Lower leg skin (tissue), 4 donors: ENCODE results near the gene KRT78. TPM values are rescaled to one million over a fixed set of nuclear protein-coding genes. Genes with fewer than 3 reads are reported as not detected.

Experiments
- DNase-seq, 2 donors: peaks; one replicate each; pipeline ENCODE4 v3.0.0-alpha.2; 2019; ENCODE audit warnings: low spot score in 2 of 2
- H3K4me3 ChIP-seq: fragments of 200-600 bp; sonication (generic); 2 replicates; pipeline ENCODE4 v1.5.1; 2017; ENCODE audit warnings: mild to moderate bottlenecking, low read depth; ENCODE audit not compliant: poor library complexity, severe bottlenecking
- POLR2A ChIP-seq, 2 donors: fragments of 450-650 bp; IDR thresholded peaks; one replicate each; pipeline ENCODE4 v1.6.1; 2016 to 2017; ENCODE audit warnings: antibody characterized with exemption in 2 of 2, mild to moderate bottlenecking in 1 of 2, moderate library complexity in 1 of 2
- WGBS, 2 donors: methylation state at CpG; one replicate each; pipeline ENCODE4 v1.1.5; 2018; 5-methylcytosine and 5-hydroxymethylcytosine counted together
- intact Hi-C: fragments of 100-400 bp; cut with DNase I; formaldehyde crosslinking; loops from one replicate; pipeline ENCODE4 v1.15.0; 2023; ENCODE audit warnings: low total_unique reads
- total RNA-seq, 4 donors: library from RNA; depleted of rRNA; stranded (reverse); fragments of >200 nt; gene quantifications; one replicate each; pipeline ENCODE4 v1.1.0, GENCODE V29; 2016
- TF ChIP-seq, protein P1 (sequence below), 3 donors: fragments of 450-650 bp; IDR thresholded peaks; one replicate each; pipeline ENCODE4 v1.5.1; 2016; ENCODE audit warnings: antibody characterized with exemption in 3 of 3, mild to moderate bottlenecking in 3 of 3, moderate library complexity in 2 of 3

KRT78 gene
- total RNA-seq, 4 donors from 2014 or later: 114 to 250 (median 183) TPM

DNA sequence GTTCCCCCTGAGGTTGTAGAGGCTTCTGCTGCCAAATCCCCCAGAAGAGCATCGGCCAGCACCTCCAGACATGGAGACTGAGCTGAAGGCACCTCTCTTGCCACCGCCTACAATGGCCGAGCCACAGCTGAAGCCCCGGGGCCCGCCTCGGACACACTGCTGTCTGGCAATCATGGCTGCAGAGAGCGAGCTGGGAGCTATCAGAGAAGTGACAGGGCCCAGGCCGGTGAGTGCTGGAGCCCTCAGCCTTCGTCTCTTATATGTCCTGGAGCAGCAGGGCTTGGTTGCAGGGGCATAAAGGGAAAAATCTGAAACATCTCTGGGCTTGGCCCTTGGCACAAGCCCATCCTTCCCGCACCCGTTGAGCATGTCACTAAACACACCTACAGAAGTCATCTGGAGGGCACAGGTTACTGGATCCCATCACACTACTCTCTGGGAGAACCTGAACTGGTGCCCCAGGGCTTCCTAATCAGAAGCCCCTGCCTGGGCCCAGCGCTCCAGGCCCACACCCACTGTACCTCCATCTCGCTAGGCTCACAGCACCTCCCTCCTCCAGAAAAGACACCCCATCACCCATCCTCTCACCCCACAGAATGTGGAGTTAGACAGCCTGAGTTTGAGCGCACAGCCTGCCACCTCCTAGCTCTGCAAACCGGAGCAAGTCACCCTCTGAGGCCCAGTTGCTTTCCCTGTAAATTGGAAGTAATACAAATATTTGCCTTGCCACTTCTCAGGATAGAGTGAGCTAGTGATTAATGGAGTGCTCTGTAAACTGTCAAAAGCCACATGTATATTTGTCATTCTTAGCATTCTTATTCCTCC is 34.7 kb downstream of the KRT78 start, which contains the start of gene KRT4:
Gene KRT4 (minus strand): TSS at position 232 of the 825 bp plus-strand sequence. CDS start 58 bp downstream, at position 174.
- WGBS, 2 donors: 74 to 82% methylated on average over 14 to 15 of the region's 15 CpGs
- TF ChIP-seq POLR2A (IDR thresholded peaks at IDR 0.05): no peak
- TF ChIP-seq, protein P1, sequence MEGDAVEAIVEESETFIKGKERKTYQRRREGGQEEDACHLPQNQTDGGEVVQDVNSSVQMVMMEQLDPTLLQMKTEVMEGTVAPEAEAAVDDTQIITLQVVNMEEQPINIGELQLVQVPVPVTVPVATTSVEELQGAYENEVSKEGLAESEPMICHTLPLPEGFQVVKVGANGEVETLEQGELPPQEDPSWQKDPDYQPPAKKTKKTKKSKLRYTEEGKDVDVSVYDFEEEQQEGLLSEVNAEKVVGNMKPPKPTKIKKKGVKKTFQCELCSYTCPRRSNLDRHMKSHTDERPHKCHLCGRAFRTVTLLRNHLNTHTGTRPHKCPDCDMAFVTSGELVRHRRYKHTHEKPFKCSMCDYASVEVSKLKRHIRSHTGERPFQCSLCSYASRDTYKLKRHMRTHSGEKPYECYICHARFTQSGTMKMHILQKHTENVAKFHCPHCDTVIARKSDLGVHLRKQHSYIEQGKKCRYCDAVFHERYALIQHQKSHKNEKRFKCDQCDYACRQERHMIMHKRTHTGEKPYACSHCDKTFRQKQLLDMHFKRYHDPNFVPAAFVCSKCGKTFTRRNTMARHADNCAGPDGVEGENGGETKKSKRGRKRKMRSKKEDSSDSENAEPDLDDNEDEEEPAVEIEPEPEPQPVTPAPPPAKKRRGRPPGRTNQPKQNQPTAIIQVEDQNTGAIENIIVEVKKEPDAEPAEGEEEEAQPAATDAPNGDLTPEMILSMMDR (IDR thresholded peaks at IDR 0.05): no peak
- no peak for DNase-seq
- no peak within 1 kb of the TSS for H3K4me3 ChIP-seq
- intact Hi-C loops: no loop called here

DNA sequence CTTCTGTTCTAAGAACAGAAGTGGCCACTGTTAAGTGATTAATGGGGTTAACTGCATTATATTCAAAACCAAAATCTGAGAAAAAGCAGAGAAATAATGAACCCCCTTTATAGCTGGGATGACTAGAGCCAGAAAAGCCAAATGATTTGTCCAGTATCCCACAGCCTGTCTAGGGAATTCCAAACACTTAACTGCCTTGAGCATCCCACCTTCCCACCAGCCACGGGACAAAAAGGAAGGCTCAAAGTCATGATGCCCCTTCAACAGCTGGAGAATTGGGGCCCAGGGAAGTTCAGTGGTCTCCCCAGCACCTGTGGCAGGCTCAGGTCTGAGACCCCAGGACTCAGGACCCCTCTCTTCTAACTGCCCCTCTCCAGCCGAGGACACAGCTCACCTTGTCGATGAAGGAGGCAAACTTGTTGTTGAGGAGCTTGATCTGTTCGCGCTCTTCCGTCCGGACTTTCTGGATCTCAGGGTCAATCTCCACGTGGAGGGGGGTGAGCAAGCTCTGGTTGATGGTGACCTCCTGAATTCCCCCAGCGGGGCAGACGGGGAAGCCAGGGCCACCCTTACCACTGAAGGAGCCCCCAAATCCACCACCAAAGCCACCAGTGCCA is 35.5 kb downstream of the KRT78 start:
- H3K4me3 ChIP-seq: no peak overlapping the region
- intact Hi-C loops: no loop called here
- TF ChIP-seq, protein P1 (IDR thresholded peaks at IDR 0.05): no peak
- no peak for TF ChIP-seq POLR2A (IDR thresholded peaks at IDR 0.05)
- DNase-seq: no peak
- 89 to 91% methylated on average over 10 of the region's 10 CpGs for WGBS, 2 donors

DNA sequence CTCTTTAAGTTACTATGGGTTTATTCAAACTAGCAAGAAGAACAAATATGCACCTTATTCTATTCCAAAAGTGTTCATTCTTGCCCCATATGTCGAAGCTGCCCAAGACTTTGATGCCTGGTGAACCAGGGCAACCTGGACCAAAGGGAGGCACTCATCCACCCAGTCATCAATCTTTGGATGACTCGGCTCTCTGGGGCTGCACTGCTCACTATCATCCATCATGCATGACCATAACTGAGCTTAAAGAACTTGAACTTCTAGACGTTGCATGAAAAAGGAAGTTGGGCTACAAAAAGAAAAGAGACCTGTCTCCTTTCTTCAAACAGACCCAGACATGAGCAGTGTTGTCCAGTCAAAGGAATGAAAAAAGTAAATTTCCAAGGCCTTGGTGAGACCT is 36.0 kb downstream of the KRT78 start:
- intact Hi-C loops: no loop called here
- DNase-seq: no peak
- TF ChIP-seq, protein P1 (IDR thresholded peaks at IDR 0.05): no peak
- TF ChIP-seq POLR2A (IDR thresholded peaks at IDR 0.05): no peak
- no peak overlapping the region for H3K4me3 ChIP-seq
- WGBS, 2 donors: 60 to 61% methylated on average over 3 of the region's 3 CpGs

DNA sequence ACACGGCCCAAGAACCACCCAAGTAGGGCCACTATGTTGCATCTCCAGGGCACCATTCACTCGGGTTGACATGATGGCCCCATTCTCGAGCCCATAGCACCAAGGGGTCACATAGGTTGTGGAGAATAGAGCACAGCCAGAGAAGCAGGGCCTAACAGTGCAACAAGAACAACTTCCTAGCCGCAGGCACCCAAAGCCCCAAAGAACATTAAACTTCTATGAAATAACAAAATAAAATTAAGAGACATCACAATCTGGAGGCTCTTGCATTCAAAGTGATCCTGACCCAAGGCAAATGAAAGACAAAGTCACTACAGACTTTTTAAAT is 36.8 kb downstream of the KRT78 start:
- no peak overlapping the region for H3K4me3 ChIP-seq
- no peak for DNase-seq
- no peak for TF ChIP-seq POLR2A (IDR thresholded peaks at IDR 0.05)
- TF ChIP-seq, protein P1 (IDR thresholded peaks at IDR 0.05): no peak
- intact Hi-C loops: no loop called here
- 65 to 72% methylated on average over 4 of the region's 4 CpGs for WGBS, 2 donors

DNA sequence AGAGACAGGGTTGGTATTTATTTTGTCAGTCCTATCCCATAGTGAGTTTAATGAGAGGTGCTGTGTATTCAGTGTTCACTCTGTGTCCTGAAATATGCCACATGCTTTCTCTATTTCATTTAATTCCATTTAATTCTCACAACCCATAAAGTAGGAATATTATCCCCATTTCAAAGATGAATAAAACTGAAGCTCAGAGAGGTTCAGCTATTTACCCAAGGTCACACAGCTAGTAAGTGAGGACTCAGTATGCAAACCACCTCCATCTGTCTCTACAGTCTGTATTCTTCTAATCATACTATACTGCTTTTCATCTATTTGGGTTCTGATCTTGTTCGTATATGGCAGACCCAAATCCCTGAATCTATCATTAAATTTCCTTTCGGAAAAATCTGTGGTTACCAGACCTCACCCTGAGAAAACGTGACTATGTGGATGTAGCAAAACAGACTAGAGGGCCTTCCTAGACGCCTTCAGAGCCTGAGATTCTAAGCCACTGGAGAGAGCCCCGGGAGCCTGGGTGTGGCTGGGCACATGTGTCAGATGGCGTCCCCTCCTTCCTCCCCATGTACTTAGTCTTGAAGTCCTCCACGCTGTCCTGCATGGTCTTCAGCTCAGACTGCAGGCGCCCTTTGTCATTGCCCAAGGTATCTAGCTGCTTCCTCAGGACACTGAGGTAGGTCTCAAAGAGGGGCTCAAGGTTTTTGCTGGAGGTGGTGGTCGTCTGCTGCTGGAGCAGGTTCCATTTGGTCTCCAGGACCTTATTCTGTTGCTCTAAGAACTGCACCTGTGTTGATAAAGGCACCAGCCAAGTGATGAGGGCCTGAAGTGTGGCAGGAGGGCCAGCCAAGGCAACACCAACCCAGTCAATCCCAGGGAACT is 37.4 kb downstream of the KRT78 start:
- TF ChIP-seq, protein P1 (IDR thresholded peaks at IDR 0.05): no peak
- TF ChIP-seq POLR2A (IDR thresholded peaks at IDR 0.05): no peak
- no peak overlapping the region for H3K4me3 ChIP-seq
- DNase-seq: no peak
- 87 to 89% methylated on average over 9 of the region's 9 CpGs for WGBS, 2 donors
- intact Hi-C loops: no loop called here
